ENCODE results near the gene PROP1.
"Not testable (repeated sequence)": the region's sequence is repeated elsewhere in the genome, so short reads cannot be mapped to it uniquely, and the experiment has no call there.

PROP1 gene

DNA sequence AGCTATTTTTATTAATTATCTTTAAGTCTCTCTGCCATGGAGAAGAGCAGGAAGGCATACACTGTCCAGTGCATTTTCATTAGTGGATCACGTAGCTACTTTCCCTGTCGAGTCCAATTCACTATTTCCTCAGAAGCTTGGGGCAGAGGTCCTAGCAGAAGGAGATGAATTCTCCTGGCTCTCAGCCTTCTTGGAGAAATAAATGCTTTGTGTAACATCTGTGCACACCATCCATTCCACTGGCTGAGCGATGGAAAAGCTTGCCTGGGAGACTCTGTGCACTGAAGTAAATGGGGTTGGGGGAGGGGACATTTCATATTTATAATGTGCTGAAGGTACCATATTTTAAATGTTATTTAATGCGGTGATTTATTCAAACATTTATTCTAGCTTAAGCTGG, 23.4 kb downstream of the PROP1 start:
- CTCF ChIA-PET, result no interaction called here
- H3K4me3 ChIP-seq (ENCODE audit: low read depth, low read length), result no peak overlapping the region
- POLR2A ChIA-PET, result no interaction called here
- H3K9me3 ChIP-seq (ENCODE audit: control insufficient read depth, insufficient read depth, low read depth, low read length), result no peaks in the 10 kb centered on the region
- TF ChIP-seq ZNF571 (tag by site-specific recombination; IDR thresholded peaks at IDR 0.05) (no peak), ZNF2 (tag by site-specific recombination; IDR thresholded peaks at IDR 0.05) (no peak), ZNF548 (tag by site-specific recombination; IDR thresholded peaks at IDR 0.05) (no peak), TRIM28 (IDR thresholded peaks at IDR 0.05; ENCODE audit: borderline replicate concordance, low read length) (no peak), ZNF426 (tag by site-specific recombination; IDR thresholded peaks at IDR 0.05) (no peak), HOXD13 (CRISPR knock-in tag; IDR thresholded peaks at IDR 0.05; ENCODE audit: borderline replicate concordance) (no peak), SETDB1 (IDR thresholded peaks at IDR 0.05; ENCODE audit: insufficient read length, low read length) (no peak), BCL11A (tag by site-specific recombination; IDR thresholded peaks at IDR 0.05; ENCODE audit: low read depth) (no peak), HOXC10 (CRISPR knock-in tag; IDR thresholded peaks at IDR 0.05) (no peak), ZXDB (tag by site-specific recombination; IDR thresholded peaks at IDR 0.05) (no peak)
- TF ChIP-seq, protein P1, sequence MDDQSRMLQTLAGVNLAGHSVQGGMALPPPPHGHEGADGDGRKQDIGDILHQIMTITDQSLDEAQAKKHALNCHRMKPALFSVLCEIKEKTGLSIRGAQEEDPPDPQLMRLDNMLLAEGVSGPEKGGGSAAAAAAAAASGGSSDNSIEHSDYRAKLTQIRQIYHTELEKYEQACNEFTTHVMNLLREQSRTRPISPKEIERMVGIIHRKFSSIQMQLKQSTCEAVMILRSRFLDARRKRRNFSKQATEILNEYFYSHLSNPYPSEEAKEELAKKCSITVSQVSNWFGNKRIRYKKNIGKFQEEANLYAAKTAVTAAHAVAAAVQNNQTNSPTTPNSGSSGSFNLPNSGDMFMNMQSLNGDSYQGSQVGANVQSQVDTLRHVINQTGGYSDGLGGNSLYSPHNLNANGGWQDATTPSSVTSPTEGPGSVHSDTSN (CRISPR knock-in tag; IDR thresholded peaks at IDR 0.05), result no peak
- TF ChIP-seq, protein P2, sequence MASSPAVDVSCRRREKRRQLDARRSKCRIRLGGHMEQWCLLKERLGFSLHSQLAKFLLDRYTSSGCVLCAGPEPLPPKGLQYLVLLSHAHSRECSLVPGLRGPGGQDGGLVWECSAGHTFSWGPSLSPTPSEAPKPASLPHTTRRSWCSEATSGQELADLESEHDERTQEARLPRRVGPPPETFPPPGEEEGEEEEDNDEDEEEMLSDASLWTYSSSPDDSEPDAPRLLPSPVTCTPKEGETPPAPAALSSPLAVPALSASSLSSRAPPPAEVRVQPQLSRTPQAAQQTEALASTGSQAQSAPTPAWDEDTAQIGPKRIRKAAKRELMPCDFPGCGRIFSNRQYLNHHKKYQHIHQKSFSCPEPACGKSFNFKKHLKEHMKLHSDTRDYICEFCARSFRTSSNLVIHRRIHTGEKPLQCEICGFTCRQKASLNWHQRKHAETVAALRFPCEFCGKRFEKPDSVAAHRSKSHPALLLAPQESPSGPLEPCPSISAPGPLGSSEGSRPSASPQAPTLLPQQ (tag by site-specific recombination; IDR thresholded peaks at IDR 0.05), result no peak
- H3K4me1 ChIP-seq (ENCODE audit: control insufficient read depth, insufficient read depth, low read length), result no peaks in the 10 kb centered on the region
- H3K36me3 ChIP-seq (ENCODE audit: control insufficient read depth in 2 of 2, insufficient read depth in 1 of 2, low read length in 2 of 2), result no peaks in the 10 kb centered on the region
- H3K27ac ChIP-seq (ENCODE audit: extremely low read depth, low read depth, low read length), result no peak overlapping the region

DNA sequence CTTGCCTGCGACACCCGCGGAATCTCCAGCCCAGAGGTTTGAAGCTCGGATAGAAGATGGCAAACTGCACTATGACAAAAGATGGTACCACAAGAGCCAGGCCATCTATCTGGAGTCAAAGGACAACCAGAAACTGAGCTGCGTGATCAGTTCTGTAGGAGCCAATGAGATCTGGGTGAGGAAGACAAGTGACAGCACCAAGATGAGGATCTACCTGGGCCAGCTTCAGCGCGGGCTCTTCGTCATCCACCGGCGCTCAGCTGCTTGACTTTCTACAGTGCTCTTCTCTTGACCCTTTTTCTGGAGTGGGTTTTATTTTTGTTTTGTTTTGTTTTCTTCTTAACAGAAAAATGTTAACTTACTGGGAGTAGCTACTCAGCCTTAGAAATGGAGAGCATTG, 24.0 kb downstream of the PROP1 start:
- POLR2A ChIA-PET; CTCF ChIA-PET; H3K9me3 ChIP-seq (ENCODE audit: control insufficient read depth, insufficient read depth, low read depth, low read length); H3K27ac ChIP-seq (ENCODE audit: extremely low read depth, low read depth, low read length); H3K36me3 ChIP-seq (ENCODE audit: control insufficient read depth in 2 of 2, insufficient read depth in 1 of 2, low read length in 2 of 2); H3K4me3 ChIP-seq (ENCODE audit: low read depth, low read length); H3K4me1 ChIP-seq (ENCODE audit: control insufficient read depth, insufficient read depth, low read length): not testable (repeated sequence)

DNA sequence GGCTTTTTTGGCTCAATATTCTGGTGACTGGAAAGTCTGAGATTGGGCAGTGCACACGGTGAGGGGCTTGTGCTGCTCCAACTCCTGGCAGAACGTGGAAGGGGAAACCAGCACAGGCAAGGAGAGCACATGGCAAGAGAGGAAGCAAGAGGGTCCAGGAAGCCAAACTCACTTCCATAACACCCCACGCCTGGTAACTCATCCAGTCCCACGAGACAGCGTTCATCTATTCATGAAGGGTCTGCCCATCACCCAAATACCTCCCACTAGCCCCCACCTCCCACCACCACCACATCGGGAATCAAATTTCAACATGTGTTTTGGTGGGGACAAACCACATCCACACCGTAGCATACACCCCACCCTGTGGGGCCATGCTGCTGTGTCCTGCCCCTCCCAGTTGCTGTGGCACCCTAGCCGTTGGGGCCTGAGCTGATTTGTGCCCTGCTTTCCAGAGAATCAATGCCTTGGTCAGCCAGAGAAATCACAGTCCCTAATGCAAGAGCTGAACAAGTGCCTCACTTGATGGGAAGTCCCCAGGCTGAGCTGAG, 27.3 kb downstream of the PROP1 start:
- CTCF ChIA-PET, result no interaction called here
- Histone ChIP-seq H3K36me3 (ENCODE audit: control insufficient read depth in 2 of 2, insufficient read depth in 1 of 2, low read length in 2 of 2) (no peaks in the 10 kb centered on the region), H3K4me1 (ENCODE audit: control insufficient read depth, insufficient read depth, low read length) (no peaks in the 10 kb centered on the region), H3K27ac (ENCODE audit: extremely low read depth, low read depth, low read length) (no peak overlapping the region), H3K4me3 (ENCODE audit: low read depth, low read length) (no peak overlapping the region), H3K9me3 (ENCODE audit: control insufficient read depth, insufficient read depth, low read depth, low read length) (no peaks in the 10 kb centered on the region)
- no peak for TF ChIP-seq ZNF394 (tag by site-specific recombination; IDR thresholded peaks at IDR 0.05; ENCODE audit: borderline replicate concordance)
- no peak for TF ChIP-seq ZNF391 (tag by site-specific recombination; IDR thresholded peaks at IDR 0.05; ENCODE audit: borderline replicate concordance, low read depth)
- TF ChIP-seq TRIM28 (IDR thresholded peaks at IDR 0.05; ENCODE audit: borderline replicate concordance, low read length), result no peak
- TF ChIP-seq ZNF677 (tag by site-specific recombination; IDR thresholded peaks at IDR 0.05), result no peak
- TF ChIP-seq ZNF660 (tag by site-specific recombination; IDR thresholded peaks at IDR 0.05), result no peak
- no peak for TF ChIP-seq ZNF169 (tag by site-specific recombination; IDR thresholded peaks at IDR 0.05)
- TF ChIP-seq MYNN (tag by site-specific recombination; IDR thresholded peaks at IDR 0.05; ENCODE audit: borderline replicate concordance), result no peak
- TF ChIP-seq, protein P3, sequence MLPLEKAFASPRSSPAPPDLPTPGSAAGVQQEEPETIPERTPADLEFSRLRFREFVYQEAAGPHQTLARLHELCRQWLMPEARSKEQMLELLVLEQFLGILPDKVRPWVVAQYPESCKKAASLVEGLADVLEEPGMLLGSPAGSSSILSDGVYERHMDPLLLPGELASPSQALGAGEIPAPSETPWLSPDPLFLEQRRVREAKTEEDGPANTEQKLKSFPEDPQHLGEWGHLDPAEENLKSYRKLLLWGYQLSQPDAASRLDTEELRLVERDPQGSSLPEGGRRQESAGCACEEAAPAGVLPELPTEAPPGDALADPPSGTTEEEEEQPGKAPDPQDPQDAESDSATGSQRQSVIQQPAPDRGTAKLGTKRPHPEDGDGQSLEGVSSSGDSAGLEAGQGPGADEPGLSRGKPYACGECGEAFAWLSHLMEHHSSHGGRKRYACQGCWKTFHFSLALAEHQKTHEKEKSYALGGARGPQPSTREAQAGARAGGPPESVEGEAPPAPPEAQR (tag by site-specific recombination; IDR thresholded peaks at IDR 0.05), result no peak
- TF ChIP-seq, protein P4, sequence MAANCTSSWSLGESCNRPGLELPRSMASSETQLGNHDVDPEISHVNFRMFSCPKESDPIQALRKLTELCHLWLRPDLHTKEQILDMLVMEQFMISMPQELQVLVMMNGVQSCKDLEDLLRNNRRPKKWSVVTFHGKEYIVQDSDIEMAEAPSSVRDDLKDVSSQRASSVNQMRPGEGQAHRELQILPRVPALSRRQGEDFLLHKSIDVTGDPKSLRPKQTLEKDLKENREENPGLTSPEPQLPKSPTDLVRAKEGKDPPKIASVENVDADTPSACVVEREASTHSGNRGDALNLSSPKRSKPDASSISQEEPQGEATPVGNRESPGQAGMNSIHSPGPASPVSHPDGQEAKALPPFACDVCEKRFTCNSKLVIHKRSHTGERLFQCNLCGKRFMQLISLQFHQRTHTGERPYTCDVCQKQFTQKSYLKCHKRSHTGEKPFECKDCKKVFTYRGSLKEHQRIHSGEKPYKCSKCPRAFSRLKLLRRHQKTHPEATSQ (tag by site-specific recombination; IDR thresholded peaks at IDR 0.05), result no peak
- TF ChIP-seq KLF8 (tag by site-specific recombination; IDR thresholded peaks at IDR 0.05), result no peak
- no peak for TF ChIP-seq ZNF777 (tag by site-specific recombination; IDR thresholded peaks at IDR 0.05; ENCODE audit: borderline replicate concordance)
- POLR2A ChIA-PET, result no interaction called here
